ENCODE results near the gene IMP4. TPM values are rescaled to one million over a fixed set of nuclear protein-coding genes. Genes with fewer than 3 reads are reported as not detected.

IMP4 gene
- polyA plus RNA-seq, 3 donors = 57.6 to 81.2 (median 58.5) TPM

- TF ChIP-seq CTCF (IDR thresholded peaks at IDR 0.05) = no peak
- no peak for DNase-seq
- Mint-ChIP-seq H3K4me1 (no peaks in the 10 kb centered on the region), H3K4me3 (peak overlapping the region in 1 of 2 donors; percentile 47), H3K9me3 (peaks cover 0 to 2% (median 0%) of the 10 kb centered on the region in 7 donors), H3K27me3 (ENCODE audit: low read depth in 3 of 3) (peaks cover 9 to 21% (median 11%) of the 10 kb centered on the region in 3 donors), H3K36me3 (no peaks in the 10 kb centered on the region), H3K27ac (no peak overlapping the region)
- Histone ChIP-seq H2AFZ (ENCODE audit: insufficient read depth, low read depth, low read length, poor library complexity, severe bottlenecking) (no peak overlapping the region), H3K27ac (ENCODE audit: low read depth in 1 of 2, low read length in 2 of 2) (no peak overlapping the region), H3K4me3 (replicated peaks in 1 of 3; ENCODE audit: low read depth in 2 of 3, low read length in 3 of 3) (no peak overlapping the region), H3K4me2 (replicated peaks; ENCODE audit: extremely low read depth, low read length, poor library complexity, severe bottlenecking) (no peak overlapping the region), H3K36me3 (replicated peaks in 1 of 2; ENCODE audit: control insufficient read depth in 1 of 2, insufficient read depth in 2 of 2, low read length in 2 of 2) (no peaks in the 10 kb centered on the region), H3K9me3 (replicated peaks in 1 of 2; ENCODE audit: control insufficient read depth in 1 of 2, insufficient read depth in 1 of 2, low read length in 2 of 2) (no peaks in the 10 kb centered on the region), H4K20me1 (ENCODE audit: insufficient read depth, low read length) (no peaks in the 10 kb centered on the region), H3K79me2 (ENCODE audit: insufficient read depth, low read length) (no peaks in the 10 kb centered on the region), H3K27me3 (ENCODE audit: control insufficient read depth in 2 of 2, insufficient read depth in 2 of 2, low read length in 2 of 2) (peaks cover 0 to 2% of the 10 kb centered on the region in 2 donors), H3K4me1 (ENCODE audit: control insufficient read depth in 1 of 2, insufficient read depth in 2 of 2, low read length in 2 of 2) (no peaks in the 10 kb centered on the region), H3K9ac (ENCODE audit: insufficient read depth, low read length, poor library complexity, severe bottlenecking) (no peak overlapping the region)
- intact Hi-C loops (cut with micrococcal nuclease) = no loop called here
- 90% methylated on average over 6 of the region's 7 CpGs for WGBS (ENCODE audit: insufficient coverage)
Measured at GRCh38 chr2:130318906-130319305, 23.8 kb upstream of the IMP4 start.

- no peaks in the 10 kb centered on the region for H3K4me1 Mint-ChIP-seq
- H2AFZ ChIP-seq (ENCODE audit: insufficient read depth, low read depth, low read length, poor library complexity, severe bottlenecking) = no peak overlapping the region
- no peaks in the 10 kb centered on the region for H3K79me2 ChIP-seq (ENCODE audit: insufficient read depth, low read length)
- H3K4me2 ChIP-seq (replicated peaks; ENCODE audit: extremely low read depth, low read length, poor library complexity, severe bottlenecking) = no peak overlapping the region
- H3K27me3 Mint-ChIP-seq (ENCODE audit: low read depth in 3 of 3) = peaks cover 11 to 25% (median 13%) of the 10 kb centered on the region in 3 donors
- H3K36me3 Mint-ChIP-seq = no peaks in the 10 kb centered on the region
- intact Hi-C loops (cut with micrococcal nuclease) = no loop called here
- H3K9ac ChIP-seq (ENCODE audit: insufficient read depth, low read length, poor library complexity, severe bottlenecking) = no peak overlapping the region
- no peak overlapping the region for H3K27ac Mint-ChIP-seq
- H4K20me1 ChIP-seq (ENCODE audit: insufficient read depth, low read length) = no peaks in the 10 kb centered on the region
- no peak overlapping the region for H3K4me3 ChIP-seq (replicated peaks in 1 of 3; ENCODE audit: low read depth in 2 of 3, low read length in 3 of 3)
- no peak for DNase-seq
- no peak overlapping the region for H3K27ac ChIP-seq (ENCODE audit: low read depth in 1 of 2, low read length in 2 of 2)
- H3K27me3 ChIP-seq (ENCODE audit: control insufficient read depth in 2 of 2, insufficient read depth in 2 of 2, low read length in 2 of 2) = peaks cover 4 to 5% of the 10 kb centered on the region in 2 donors
- H3K9me3 ChIP-seq (replicated peaks in 1 of 2; ENCODE audit: control insufficient read depth in 1 of 2, insufficient read depth in 1 of 2, low read length in 2 of 2) = no peaks in the 10 kb centered on the region
- no peaks in the 10 kb centered on the region for H3K4me1 ChIP-seq (ENCODE audit: control insufficient read depth in 1 of 2, insufficient read depth in 2 of 2, low read length in 2 of 2)
- no CpG with 5 or more reads among the region's 3 CpGs for WGBS (ENCODE audit: insufficient coverage)
- H3K4me3 Mint-ChIP-seq = no peak overlapping the region
- no peak for TF ChIP-seq CTCF (IDR thresholded peaks at IDR 0.05)
- peaks cover 0 to 2% (median 0%) of the 10 kb centered on the region in 7 donors for H3K9me3 Mint-ChIP-seq
- H3K36me3 ChIP-seq (replicated peaks in 1 of 2; ENCODE audit: control insufficient read depth in 1 of 2, insufficient read depth in 2 of 2, low read length in 2 of 2) = no peaks in the 10 kb centered on the region
Measured at GRCh38 chr2:130319536-130319935, 23.2 kb upstream of the IMP4 start.

Measured in CD14-positive monocyte (primary cell).